ENCODE data around the gene ZNF784. TPM values are rescaled to one million over a fixed set of nuclear protein-coding genes. Genes with fewer than 3 reads are reported as not detected.

ZNF784 gene
- total and polyA plus RNA-seq, 9 of the 15 experiments (the other 6 are each of a cell fraction or from before 2014, with no cell fraction given), result 0.14 to 6.1 (median 2.1) TPM

DNA sequence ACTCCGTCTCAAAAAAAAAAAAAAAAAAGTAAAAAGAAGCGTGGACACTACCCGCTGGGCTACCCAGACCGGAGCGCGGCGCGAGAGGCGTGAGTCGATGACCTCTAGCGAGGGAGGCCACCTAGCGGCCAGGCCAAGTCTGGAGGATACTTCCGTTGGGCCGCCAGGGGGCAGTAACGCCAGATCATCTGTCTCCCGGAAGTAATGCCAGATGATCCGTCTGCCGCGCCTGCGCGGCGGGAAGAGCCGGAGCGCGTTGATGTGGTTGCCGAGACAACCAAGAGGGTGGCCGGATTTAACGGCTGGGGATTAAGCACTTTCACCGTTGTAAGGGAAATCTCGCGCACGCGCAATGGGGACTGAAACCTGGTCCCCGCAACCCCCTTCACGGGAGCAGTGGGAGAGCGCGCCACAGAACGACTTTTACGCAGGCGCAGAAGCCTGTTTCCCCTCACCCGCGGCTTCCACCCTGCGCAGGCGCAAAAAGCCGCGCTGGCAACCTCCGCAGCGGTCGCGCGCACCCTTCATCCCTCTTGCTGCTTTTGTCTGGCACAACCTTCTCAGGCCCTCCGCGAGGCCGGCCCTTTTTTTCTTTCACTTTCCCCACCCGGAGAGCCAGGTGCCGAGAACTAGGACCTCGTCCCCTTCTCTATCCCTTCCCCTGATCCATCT lies 29.4 kb upstream of the ZNF784 start (continued):
- TF ChIP-seq, protein P1, sequence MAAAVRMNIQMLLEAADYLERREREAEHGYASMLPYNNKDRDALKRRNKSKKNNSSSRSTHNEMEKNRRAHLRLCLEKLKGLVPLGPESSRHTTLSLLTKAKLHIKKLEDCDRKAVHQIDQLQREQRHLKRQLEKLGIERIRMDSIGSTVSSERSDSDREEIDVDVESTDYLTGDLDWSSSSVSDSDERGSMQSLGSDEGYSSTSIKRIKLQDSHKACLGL (CRISPR knock-in tag; IDR thresholded peaks at IDR 0.05; ENCODE audit: borderline replicate concordance, poor library complexity, severe bottlenecking), result peak; percentile 27
- TF ChIP-seq, protein P2, sequence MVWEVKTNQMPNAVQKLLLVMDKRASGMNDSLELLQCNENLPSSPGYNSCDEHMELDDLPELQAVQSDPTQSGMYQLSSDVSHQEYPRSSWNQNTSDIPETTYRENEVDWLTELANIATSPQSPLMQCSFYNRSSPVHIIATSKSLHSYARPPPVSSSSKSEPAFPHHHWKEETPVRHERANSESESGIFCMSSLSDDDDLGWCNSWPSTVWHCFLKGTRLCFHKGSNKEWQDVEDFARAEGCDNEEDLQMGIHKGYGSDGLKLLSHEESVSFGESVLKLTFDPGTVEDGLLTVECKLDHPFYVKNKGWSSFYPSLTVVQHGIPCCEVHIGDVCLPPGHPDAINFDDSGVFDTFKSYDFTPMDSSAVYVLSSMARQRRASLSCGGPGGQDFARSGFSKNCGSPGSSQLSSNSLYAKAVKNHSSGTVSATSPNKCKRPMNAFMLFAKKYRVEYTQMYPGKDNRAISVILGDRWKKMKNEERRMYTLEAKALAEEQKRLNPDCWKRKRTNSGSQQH (CRISPR knock-in tag; IDR thresholded peaks at IDR 0.05), result peak; percentile 39; the same call in 1 of the 2 replicates
- TF ChIP-seq ZEB2 (IDR thresholded peaks at IDR 0.05) (no peak), ZNF707 (CRISPR knock-in tag; conservative IDR thresholded peaks at IDR 0.05) (no peak), ZNF696 (CRISPR knock-in tag; conservative IDR thresholded peaks at IDR 0.05) (no peak), SAFB2 (IDR thresholded peaks at IDR 0.05; ENCODE audit: borderline replicate concordance, low read depth, low read length, severe bottlenecking) (no peak), PHF8 (IDR thresholded peaks at IDR 0.05; ENCODE audit: borderline replicate concordance, low read length) (peak; percentile 86; the same call in 1 of the 2 replicates), L3MBTL2 (IDR thresholded peaks at IDR 0.05) (peak; percentile 84), ZNF232 (CRISPR knock-in tag; IDR thresholded peaks at IDR 0.05) (no peak), BMI1 (IDR thresholded peaks at IDR 0.05; ENCODE audit: low read length) (peak; percentile 93), FOXK1 (CRISPR knock-in tag; IDR thresholded peaks at IDR 0.05; ENCODE audit: borderline replicate concordance) (no peak), NBN (IDR thresholded peaks at IDR 0.05; ENCODE audit: low read depth) (peak; percentile 62), ZNF384 (IDR thresholded peaks at IDR 0.05; ENCODE audit: low read depth, low read length) (peak; percentile 96), ZNF197 (CRISPR knock-in tag; IDR thresholded peaks at IDR 0.05; ENCODE audit: low read depth) (no peak), PRMT5 (CRISPR knock-in tag; IDR thresholded peaks at IDR 0.05) (no peak), HDGF (IDR thresholded peaks at IDR 0.05) (no peak), MEF2A (IDR thresholded peaks at IDR 0.05; ENCODE audit: control insufficient read depth, low read depth, low read length) (no peak), ELF4 (CRISPR knock-in tag; IDR thresholded peaks at IDR 0.05) (peak; percentile 71; the same call in 1 of the 2 replicates), POLR2A (conservative IDR thresholded peaks at IDR 0.05) (peak; percentile 94), SP1 (CRISPR knock-in tag; IDR thresholded peaks at IDR 0.05) (peak; percentile 80), ZNF224 (CRISPR knock-in tag; IDR thresholded peaks at IDR 0.05) (no peak)
- TF ChIP-seq, protein P3, sequence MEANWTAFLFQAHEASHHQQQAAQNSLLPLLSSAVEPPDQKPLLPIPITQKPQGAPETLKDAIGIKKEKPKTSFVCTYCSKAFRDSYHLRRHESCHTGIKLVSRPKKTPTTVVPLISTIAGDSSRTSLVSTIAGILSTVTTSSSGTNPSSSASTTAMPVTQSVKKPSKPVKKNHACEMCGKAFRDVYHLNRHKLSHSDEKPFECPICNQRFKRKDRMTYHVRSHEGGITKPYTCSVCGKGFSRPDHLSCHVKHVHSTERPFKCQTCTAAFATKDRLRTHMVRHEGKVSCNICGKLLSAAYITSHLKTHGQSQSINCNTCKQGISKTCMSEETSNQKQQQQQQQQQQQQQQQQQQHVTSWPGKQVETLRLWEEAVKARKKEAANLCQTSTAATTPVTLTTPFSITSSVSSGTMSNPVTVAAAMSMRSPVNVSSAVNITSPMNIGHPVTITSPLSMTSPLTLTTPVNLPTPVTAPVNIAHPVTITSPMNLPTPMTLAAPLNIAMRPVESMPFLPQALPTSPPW (CRISPR knock-in tag; IDR thresholded peaks at IDR 0.05), result peak; percentile 58
- TF ChIP-seq, protein P4, sequence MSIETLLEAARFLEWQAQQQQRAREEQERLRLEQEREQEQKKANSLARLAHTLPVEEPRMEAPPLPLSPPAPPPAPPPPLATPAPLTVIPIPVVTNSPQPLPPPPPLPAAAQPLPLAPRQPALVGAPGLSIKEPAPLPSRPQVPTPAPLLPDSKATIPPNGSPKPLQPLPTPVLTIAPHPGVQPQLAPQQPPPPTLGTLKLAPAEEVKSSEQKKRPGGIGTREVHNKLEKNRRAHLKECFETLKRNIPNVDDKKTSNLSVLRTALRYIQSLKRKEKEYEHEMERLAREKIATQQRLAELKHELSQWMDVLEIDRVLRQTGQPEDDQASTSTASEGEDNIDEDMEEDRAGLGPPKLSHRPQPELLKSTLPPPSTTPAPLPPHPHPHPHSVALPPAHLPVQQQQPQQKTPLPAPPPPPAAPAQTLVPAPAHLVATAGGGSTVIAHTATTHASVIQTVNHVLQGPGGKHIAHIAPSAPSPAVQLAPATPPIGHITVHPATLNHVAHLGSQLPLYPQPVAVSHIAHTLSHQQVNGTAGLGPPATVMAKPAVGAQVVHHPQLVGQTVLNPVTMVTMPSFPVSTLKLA (conservative IDR thresholded peaks at IDR 0.05), result peak; percentile 73 to 86
- TF ChIP-seq, protein P5, sequence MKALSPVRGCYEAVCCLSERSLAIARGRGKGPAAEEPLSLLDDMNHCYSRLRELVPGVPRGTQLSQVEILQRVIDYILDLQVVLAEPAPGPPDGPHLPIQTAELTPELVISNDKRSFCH (CRISPR knock-in tag; IDR thresholded peaks at IDR 0.05), result no peak
- TF ChIP-seq, protein P5 (tag; IDR thresholded peaks at IDR 0.05), result 0 out of 2 replicates have a peak, but pooled peaks have one; percentile 60

Data from K562 (cell line).